GM10266 (cell line): Measurements from ENCODE around the gene CD48.

Experiments used
- DNase-seq: peaks from one replicate; pipeline ENCODE4 v3.0.0; 2012; ENCODE audit errors: extremely low spot score
- CTCF ChIP-seq: IDR thresholded peaks from 2 replicates; pipeline ENCODE4 v1.5.1; 2012; ENCODE audit warnings: mild to moderate bottlenecking, low read depth; ENCODE audit not compliant: control insufficient read depth, insufficient read depth; ENCODE audit errors: missing control alignments

Gene CD48

DNA sequence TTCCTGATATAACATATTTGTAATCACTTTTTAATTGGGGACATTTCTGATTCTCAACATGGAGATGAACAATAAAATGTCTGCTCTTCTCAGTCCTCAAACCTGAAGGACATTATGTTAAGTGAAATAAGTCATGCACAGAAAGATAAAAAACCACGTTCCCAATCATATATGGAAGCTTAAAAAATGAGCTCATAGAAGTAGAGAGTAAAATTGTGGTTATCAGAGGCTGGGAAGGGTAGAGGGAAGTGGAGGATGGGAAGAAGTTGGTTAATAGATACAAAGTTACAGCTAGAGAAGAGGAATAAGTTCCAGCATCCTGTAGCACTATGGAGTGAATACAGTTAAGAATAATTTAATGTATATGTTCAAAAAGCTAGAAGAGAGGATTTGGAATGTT, 1.5 kb upstream of the CD48 start:
- no peak for TF ChIP-seq CTCF
- DNase-seq = no peak

DNA sequence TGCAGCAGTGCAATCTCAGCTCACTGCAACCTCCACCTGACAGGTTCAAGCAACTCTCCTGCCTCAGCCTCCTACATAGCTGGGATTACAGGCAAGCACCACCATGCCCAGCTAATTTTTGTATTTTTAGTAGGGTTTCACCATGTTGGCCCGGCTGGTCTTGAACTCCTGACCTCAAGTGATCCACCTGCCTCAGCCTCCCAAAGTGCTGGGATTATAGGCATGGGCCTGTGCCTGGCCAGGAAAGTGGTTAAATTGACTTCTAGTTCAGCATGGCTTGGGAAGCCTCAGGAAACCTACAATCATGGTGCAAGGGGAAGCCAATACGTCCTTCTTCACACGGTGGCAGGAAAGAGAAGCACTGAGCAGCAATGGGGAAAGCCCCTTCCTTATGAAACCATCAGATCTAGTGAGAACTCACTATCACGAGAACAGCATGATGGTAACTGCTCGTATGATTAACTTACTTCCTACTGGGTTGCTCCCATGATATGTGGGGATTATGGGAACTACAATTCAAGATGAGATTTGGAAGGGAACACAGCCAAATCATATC, 981 bp upstream of the CD48 start:
- DNase-seq = peak; percentile 22

DNA sequence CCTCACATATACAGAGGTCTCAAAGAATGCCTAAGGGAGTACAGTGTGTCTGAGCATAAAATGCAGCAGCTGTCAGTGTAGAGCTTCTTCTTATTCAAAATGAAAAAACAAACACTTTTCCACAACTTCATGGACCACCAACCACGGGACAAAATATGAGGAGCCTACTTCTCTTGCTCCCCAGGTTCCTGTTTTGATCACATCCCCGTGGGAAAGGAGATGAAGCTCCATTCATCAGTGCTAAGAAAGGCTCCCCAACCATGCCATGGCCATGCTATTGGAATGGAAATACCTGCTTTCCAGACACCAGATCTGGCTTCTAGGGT, 383 bp downstream of the CD48 start:
- DNase-seq = no peak
- no peak for TF ChIP-seq CTCF

GRCh38 chr1:160710517-160711252, 937 bp downstream of the CD48 start:
- TF ChIP-seq CTCF = no peak
- no peak for DNase-seq

GRCh38 chr1:160709715-160710114, 1.9 kb downstream of the CD48 start:
- TF ChIP-seq CTCF = no peak
- no peak for DNase-seq

DNA sequence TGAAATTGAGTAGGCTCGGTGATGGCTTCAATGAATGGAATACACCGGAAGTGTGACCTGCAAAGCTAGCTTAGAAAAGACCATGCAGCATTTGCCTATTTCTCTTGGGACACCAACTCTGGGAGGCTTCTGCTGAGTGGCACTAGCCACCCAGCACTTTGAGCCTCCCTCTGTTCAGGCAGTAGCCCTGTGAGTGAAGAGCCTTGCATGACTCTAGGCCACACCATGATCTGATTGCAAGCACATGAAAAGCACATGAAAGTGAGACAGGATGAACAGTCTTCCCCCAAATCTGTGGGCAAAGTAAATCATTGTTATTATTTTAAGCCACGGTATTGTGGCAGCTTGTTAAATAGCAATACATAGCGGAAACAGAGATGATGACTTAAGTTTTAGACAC, 2.8 kb downstream of the CD48 start:
- no peak for DNase-seq
- no peak for TF ChIP-seq CTCF

GRCh38 chr1:160708118-160708517, 3.5 kb downstream of the CD48 start:
- DNase-seq = no peak
- no peak for TF ChIP-seq CTCF
